OCI-LY7 (cell line): ENCODE results near the gene DPM3. TPM values are rescaled to one million over a fixed set of nuclear protein-coding genes. Genes with fewer than 3 reads are reported as not detected.

Experiments used
- BruUV-seq: library from RNA; stranded (reverse); fragments of 400-500 nt; replicated peaks from 2 replicates; lab custom pipeline; 2021; lab: Mats Ljungman, UMichigan
- CTCF ChIA-PET: fragments of 300-600 bp; sonication (Branson Sonifier 250); formaldehyde crosslinking; loops from one replicate; lab custom pipeline; 2022; ENCODE audit warnings: antibody characterized with exemption; ENCODE audit not compliant: unreplicated experiment; lab: Charles Lee
- POLR2A ChIA-PET: fragments of 300-600 bp; sonication (Branson Sonifier 250); formaldehyde crosslinking; loops from one replicate; lab custom pipeline; 2022; ENCODE audit warnings: antibody characterized with exemption; lab: Charles Lee
- DNase-seq: peaks from one replicate; pipeline ENCODE4 v3.0.0-alpha.2; 2015; ENCODE audit warnings: low spot score
- H2AFZ ChIP-seq: fragments of 200-600 bp; sonication (generic), shearing (Covaris generic); 2 replicates; pipeline ENCODE4 v1.6.1; 2014; ENCODE audit warnings: mild to moderate bottlenecking, antibody characterized with exemption, low read length, moderate library complexity
- H3K27ac ChIP-seq: fragments of 200-600 bp; sonication (generic); 2 replicates; pipeline ENCODE4 v1.5.1; 2014; ENCODE audit warnings: mixed run types, low read depth, mild to moderate bottlenecking, moderate library complexity, low read length, inconsistent platforms; ENCODE audit not compliant: poor library complexity, severe bottlenecking
- H3K36me3 ChIP-seq: fragments of 200-600 bp; sonication (generic); 2 replicates; pipeline ENCODE4 v1.6.1; 2014; ENCODE audit warnings: mild to moderate bottlenecking, antibody characterized with exemption, low read length, moderate library complexity, mixed read lengths; ENCODE audit not compliant: insufficient read depth
- H3K4me1 ChIP-seq: fragments of 200-600 bp; sonication (generic); 2 replicates; pipeline ENCODE4 v1.5.1; 2014; ENCODE audit warnings: mild to moderate bottlenecking, low read length; ENCODE audit not compliant: insufficient read depth, poor library complexity, severe bottlenecking
- H3K4me2 ChIP-seq: fragments of 200-600 bp; sonication (generic); 2 replicates; pipeline ENCODE4 v1.6.1; 2014; ENCODE audit warnings: mild to moderate bottlenecking, low read length
- H3K4me3 ChIP-seq: fragments of 200-600 bp; sonication (generic); 2 replicates; pipeline ENCODE4 v1.5.1; 2014; ENCODE audit warnings: mild to moderate bottlenecking, low read depth, low read length; ENCODE audit not compliant: poor library complexity, severe bottlenecking
- H3K79me2 ChIP-seq: fragments of 200-600 bp; sonication (generic); 2 replicates; pipeline ENCODE4 v1.6.1; 2016; ENCODE audit warnings: low read depth, mild to moderate bottlenecking, low read length, moderate library complexity, mixed read lengths; ENCODE audit not compliant: insufficient read depth
- H3K9me2 ChIP-seq: fragments of 200-600 bp; sonication (generic); 2 replicates; pipeline ENCODE4 v1.6.1; 2016; ENCODE audit warnings: mild to moderate bottlenecking, low read length, mixed read lengths; ENCODE audit not compliant: insufficient read depth
- H3K9me3 ChIP-seq: fragments of 200-600 bp; sonication (generic); 2 replicates; pipeline ENCODE4 v1.6.1; 2014; ENCODE audit warnings: mild to moderate bottlenecking, mixed run types, low read length, mixed read lengths
- H4K20me1 ChIP-seq: fragments of 200-600 bp; sonication (generic); 2 replicates; pipeline ENCODE4 v1.6.1; 2014; ENCODE audit warnings: mild to moderate bottlenecking, antibody characterized with exemption, low read length, moderate library complexity, mixed read lengths; ENCODE audit not compliant: insufficient read depth
- EZH2phosphoT487 ChIP-seq: fragments of 200-600 bp; sonication (generic); IDR thresholded peaks from 2 replicates; pipeline ENCODE4 v1.6.1; 2018; ENCODE audit warnings: low read depth, borderline replicate concordance, mild to moderate bottlenecking, mixed run types, antibody characterized with exemption, low read length, moderate library complexity, mixed read lengths
- intact Hi-C: fragments of 100-400 bp; cut with micrococcal nuclease; formaldehyde crosslinking; loops from one replicate; pipeline ENCODE4 v1.10.0; 2022; ENCODE audit not compliant: unreplicated experiment
- total RNA-seq, 2 experiments: library from RNA; depleted of rRNA in 1 of 2; stranded (reverse); fragments of >200 nt in 1 of 2; shearing (Covaris generic) in 1 of 2; gene quantifications; 2 replicates each; pipeline ENCODE4 v1.2.3, GENCODE V29; 2014 to 2022
- TF ChIP-seq, protein P1 (sequence below): fragments of 200-600 bp; sonication (generic); conservative IDR thresholded peaks from 2 replicates; pipeline ENCODE4 v1.5.1; 2014; ENCODE audit warnings: mild to moderate bottlenecking, antibody characterized with exemption, low read length, moderate library complexity, mixed read lengths

DPM3 gene
- total RNA-seq, 2 experiments from 2014 or later: 32.5 to 65.9 TPM

DNA sequence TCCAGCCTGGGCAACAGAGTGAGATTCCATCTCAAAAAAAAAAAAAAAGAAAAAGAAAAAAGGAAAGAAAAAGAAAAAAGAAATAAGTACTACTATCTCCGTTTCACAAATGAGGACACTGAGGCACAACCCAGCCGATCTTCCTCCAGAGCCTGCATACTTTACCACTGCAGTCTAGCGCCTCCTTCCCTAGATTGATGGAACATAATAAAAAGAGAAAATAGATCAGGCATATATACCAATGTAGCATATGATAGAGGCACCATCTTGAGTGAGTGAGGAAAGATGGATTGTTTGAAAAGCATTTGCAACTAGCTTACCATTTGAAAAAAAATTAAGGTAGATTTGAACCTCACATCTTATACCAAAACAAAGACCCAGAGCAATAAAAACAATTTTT, 5.2 kb upstream of the DPM3 start:
- no peaks in the 10 kb centered on the region for H3K79me2 ChIP-seq
- no peak overlapping the region for H3K4me2 ChIP-seq
- intact Hi-C loops: no loop called here
- TF ChIP-seq, protein P1, sequence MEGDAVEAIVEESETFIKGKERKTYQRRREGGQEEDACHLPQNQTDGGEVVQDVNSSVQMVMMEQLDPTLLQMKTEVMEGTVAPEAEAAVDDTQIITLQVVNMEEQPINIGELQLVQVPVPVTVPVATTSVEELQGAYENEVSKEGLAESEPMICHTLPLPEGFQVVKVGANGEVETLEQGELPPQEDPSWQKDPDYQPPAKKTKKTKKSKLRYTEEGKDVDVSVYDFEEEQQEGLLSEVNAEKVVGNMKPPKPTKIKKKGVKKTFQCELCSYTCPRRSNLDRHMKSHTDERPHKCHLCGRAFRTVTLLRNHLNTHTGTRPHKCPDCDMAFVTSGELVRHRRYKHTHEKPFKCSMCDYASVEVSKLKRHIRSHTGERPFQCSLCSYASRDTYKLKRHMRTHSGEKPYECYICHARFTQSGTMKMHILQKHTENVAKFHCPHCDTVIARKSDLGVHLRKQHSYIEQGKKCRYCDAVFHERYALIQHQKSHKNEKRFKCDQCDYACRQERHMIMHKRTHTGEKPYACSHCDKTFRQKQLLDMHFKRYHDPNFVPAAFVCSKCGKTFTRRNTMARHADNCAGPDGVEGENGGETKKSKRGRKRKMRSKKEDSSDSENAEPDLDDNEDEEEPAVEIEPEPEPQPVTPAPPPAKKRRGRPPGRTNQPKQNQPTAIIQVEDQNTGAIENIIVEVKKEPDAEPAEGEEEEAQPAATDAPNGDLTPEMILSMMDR: 0 out of 2 replicates have a peak, but pooled peaks have one; percentile 31
- TF ChIP-seq EZH2phosphoT487: no peak
- H2AFZ ChIP-seq: no peak overlapping the region
- DNase-seq: no peak
- ChIA-PET POLR2A (no interaction called here), CTCF (no interaction called here)
- H3K27ac ChIP-seq: no peak overlapping the region
- H3K36me3 ChIP-seq: no peaks in the 10 kb centered on the region
- BruUV-seq: no TSS peak
- no peaks in the 10 kb centered on the region for H3K9me3 ChIP-seq
- H4K20me1 ChIP-seq: no peaks in the 10 kb centered on the region
- no peaks in the 10 kb centered on the region for H3K9me2 ChIP-seq
- H3K4me3 ChIP-seq: no peak overlapping the region
- H3K4me1 ChIP-seq: no peaks in the 10 kb centered on the region

DNA sequence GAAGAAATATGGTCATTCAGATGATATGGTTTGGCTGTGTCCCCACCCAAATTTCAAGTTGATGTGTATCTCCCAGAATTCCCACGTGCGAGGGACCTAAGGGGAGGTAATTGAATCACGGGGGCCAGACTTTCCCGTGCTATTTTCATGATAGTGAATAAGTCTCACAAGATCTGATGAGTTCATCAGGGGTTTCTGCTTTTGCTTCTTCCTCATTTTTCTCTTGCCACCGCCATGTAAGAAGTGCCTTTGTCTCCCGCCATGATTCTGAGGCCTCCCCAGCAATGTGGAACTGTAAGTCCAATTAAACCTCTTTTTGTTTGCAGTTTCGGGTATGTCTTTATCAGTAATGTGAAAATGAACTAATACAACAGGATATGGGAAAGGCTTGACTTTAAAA, 1.4 kb upstream of the DPM3 start:
- no peaks in the 10 kb centered on the region for H3K9me2 ChIP-seq
- peaks cover 13% of the 10 kb centered on the region for H3K4me1 ChIP-seq
- H3K4me3 ChIP-seq: no peak overlapping the region
- H2AFZ ChIP-seq: no peak overlapping the region; the same call in 1 of the 2 replicates
- no TSS peak for BruUV-seq
- H3K9me3 ChIP-seq: no peaks in the 10 kb centered on the region
- no peaks in the 10 kb centered on the region for H4K20me1 ChIP-seq
- H3K79me2 ChIP-seq: peaks cover 7% of the 10 kb centered on the region; the same call in 1 of the 2 replicates
- no peak overlapping the region for H3K27ac ChIP-seq
- ChIA-PET CTCF (no interaction called here), POLR2A (interaction anchor here (0.6 kb wide), 1 partner anchor 10 kb away, joined by 4 read pairs; no protein-coding TSS in a partner anchor)
- no peak overlapping the region for H3K4me2 ChIP-seq
- intact Hi-C loops: loop anchor here (2.0 kb wide), 1 partner anchor 31 kb away; the partner anchor contains the start of genes KRTCAP2 and TRIM46
- TF ChIP-seq, protein P1: no peak
- no peak for TF ChIP-seq EZH2phosphoT487
- H3K36me3 ChIP-seq: peaks cover 13% of the 10 kb centered on the region; the same call in 1 of the 2 replicates
- no peak for DNase-seq

DNA sequence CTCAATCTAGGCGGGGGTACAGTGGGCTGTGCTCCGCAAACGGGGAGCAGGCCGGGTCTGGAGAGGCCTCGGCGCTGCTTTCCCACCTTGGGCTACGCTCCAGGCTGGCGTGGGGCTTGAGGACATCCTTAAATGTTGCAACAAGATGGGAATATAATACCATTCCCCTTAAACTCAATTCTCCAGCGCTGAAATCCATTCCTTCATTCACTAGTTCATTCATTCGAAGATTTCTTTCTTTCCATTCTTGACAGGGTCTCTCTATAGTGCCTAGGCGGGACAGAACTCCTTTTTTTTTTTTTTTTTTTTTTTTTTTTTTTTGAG, 261 bp upstream of the DPM3 start:
- Histone ChIP-seq H3K4me2 (peak overlapping the region; percentile 92), H3K79me2 (peaks cover 7% of the 10 kb centered on the region; the same call in 1 of the 2 replicates), H2AFZ (peak overlapping the region; percentile 93), H3K27ac (no peak overlapping the region), H4K20me1 (no peaks in the 10 kb centered on the region), H3K4me1 (peaks cover 16% of the 10 kb centered on the region), H3K4me3 (peak overlapping the region; percentile 95), H3K36me3 (peaks cover 13% of the 10 kb centered on the region; the same call in 1 of the 2 replicates), H3K9me2 (no peaks in the 10 kb centered on the region), H3K9me3 (no peaks in the 10 kb centered on the region)
- intact Hi-C loops: loop anchor here (2.0 kb wide), 1 partner anchor 32 kb away; the partner anchor contains the start of genes KRTCAP2 and TRIM46
- POLR2A ChIA-PET: interaction anchor here (0.6 kb wide), 1 partner anchor 620 kb away, joined by 3 read pairs; no protein-coding TSS in a partner anchor
- no peak for TF ChIP-seq EZH2phosphoT487
- TF ChIP-seq, protein P1: no peak
- no TSS peak for BruUV-seq
- CTCF ChIA-PET: no interaction called here
- DNase-seq: no peak
